Measurements from ENCODE around the gene CREB5. TPM values are rescaled to one million over a fixed set of nuclear protein-coding genes. Genes with fewer than 3 reads are reported as not detected.
A peak's percentile ranks its signal among the peaks of the same experiment; 100 is the strongest.

CREB5 gene
- total RNA-seq, 1 experiment from 2014 or later = 40.5 TPM

GRCh38 chr7:28850699-28851098 lies 438.4 kb downstream of the CREB5 start:
- no peak for TF ChIP-seq CTCF (IDR thresholded peaks at IDR 0.05; ENCODE audit: unreplicated experiment)
- no peak for DNase-seq (ENCODE audit: unreplicated experiment)
- Mint-ChIP-seq H3K36me3 (ENCODE audit: insufficient read depth, unreplicated experiment) (no peaks in the 10 kb centered on the region), H3K9me3 (ENCODE audit: unreplicated experiment) (no peaks in the 10 kb centered on the region), H3K4me1 (ENCODE audit: insufficient read depth, unreplicated experiment) (peaks cover 6% of the 10 kb centered on the region), H3K27me3 (ENCODE audit: insufficient read depth, unreplicated experiment) (no peaks in the 10 kb centered on the region), H3K27ac (ENCODE audit: low read depth, unreplicated experiment) (no peak overlapping the region), H3K4me3 (ENCODE audit: unreplicated experiment) (no peak overlapping the region)
- ChIA-PET CTCF (no interaction called here), POLR2A (no interaction called here)
- BruUV-seq (replicated peaks) = no TSS peak
- intact Hi-C loops (cut with micrococcal nuclease) = loop anchor here (5.0 kb wide), 2 partner anchors 163 to 223 kb away; no protein-coding TSS in a partner anchor

GRCh38 chr7:28853150-28853549 lies 440.8 kb downstream of the CREB5 start:
- POLR2A ChIA-PET = interaction anchor here (1.1 to 1.2 kb wide), 2 partner anchors 447 to 551 kb away, joined by 4 read pairs; no protein-coding TSS in a partner anchor
- intact Hi-C loops (cut with micrococcal nuclease) = loop anchor here (5.0 kb wide), 2 partner anchors 166 to 226 kb away; no protein-coding TSS in a partner anchor
- no peaks in the 10 kb centered on the region for H3K9me3 Mint-ChIP-seq (ENCODE audit: unreplicated experiment)
- CTCF ChIA-PET = interaction anchor here (0.7 to 2.5 kb wide), 9 partner anchors 8 to 554 kb away, joined by 3 to 10 read pairs (median 4); no protein-coding TSS in a partner anchor
- H3K36me3 Mint-ChIP-seq (ENCODE audit: insufficient read depth, unreplicated experiment) = no peaks in the 10 kb centered on the region
- no peak for TF ChIP-seq CTCF (IDR thresholded peaks at IDR 0.05; ENCODE audit: unreplicated experiment)
- no peak for DNase-seq (ENCODE audit: unreplicated experiment)
- peaks cover 19% of the 10 kb centered on the region for H3K4me1 Mint-ChIP-seq (ENCODE audit: insufficient read depth, unreplicated experiment)
- no peak overlapping the region for H3K27ac Mint-ChIP-seq (ENCODE audit: low read depth, unreplicated experiment)
- H3K27me3 Mint-ChIP-seq (ENCODE audit: insufficient read depth, unreplicated experiment) = no peaks in the 10 kb centered on the region
- peak overlapping the region; percentile 66 for H3K4me3 Mint-ChIP-seq (ENCODE audit: unreplicated experiment)
- no TSS peak for BruUV-seq (replicated peaks)

GRCh38 chr7:28853834-28854749 lies 441.8 kb downstream of the CREB5 start:
- no TSS peak for BruUV-seq (replicated peaks)
- POLR2A ChIA-PET = interaction anchor here (0.8 to 1.2 kb wide), 3 partner anchors 448 to 555 kb away, joined by 4 read pairs; no protein-coding TSS in a partner anchor

More at GRCh38 chr7:28853834-28854749, 441.8 kb downstream of the CREB5 start:
- intact Hi-C loops (cut with micrococcal nuclease) = loop anchor here (1.0 to 5.0 kb wide), 4 partner anchors 167 to 555 kb away; no protein-coding TSS in a partner anchor
- H3K4me1 Mint-ChIP-seq (ENCODE audit: insufficient read depth, unreplicated experiment) = peaks cover 19% of the 10 kb centered on the region
- peak overlapping the region; percentile 66 for H3K4me3 Mint-ChIP-seq (ENCODE audit: unreplicated experiment)
- no peaks in the 10 kb centered on the region for H3K9me3 Mint-ChIP-seq (ENCODE audit: unreplicated experiment)
- DNase-seq (ENCODE audit: unreplicated experiment) = peak; percentile 74
- no peaks in the 10 kb centered on the region for H3K36me3 Mint-ChIP-seq (ENCODE audit: insufficient read depth, unreplicated experiment)
- no peak overlapping the region for H3K27ac Mint-ChIP-seq (ENCODE audit: low read depth, unreplicated experiment)
- CTCF ChIA-PET = interaction anchor here (0.5 to 2.5 kb wide), 38 partner anchors 9 to 709 kb away, joined by 3 to 13 read pairs (median 3); no protein-coding TSS in a partner anchor
- TF ChIP-seq CTCF (IDR thresholded peaks at IDR 0.05; ENCODE audit: unreplicated experiment) = peak; percentile 92
- H3K27me3 Mint-ChIP-seq (ENCODE audit: insufficient read depth, unreplicated experiment) = no peaks in the 10 kb centered on the region
